HepG2 (cell line): ENCODE results near the gene SRCIN1. TPM values are rescaled to one million over a fixed set of nuclear protein-coding genes. Genes with fewer than 3 reads are reported as not detected.
A peak's percentile ranks its signal among the peaks of the same experiment; 100 is the strongest.

Experiments used
- CHCHD3 ChIP-seq: sonication (generic); formaldehyde crosslinking; IDR thresholded peaks from 2 replicates; pipeline ENCODE4 v1.8.0; 2022; ENCODE audit warnings: mild to moderate bottlenecking, missing genetic modification reagents, moderate library complexity
- CREB1 ChIP-seq, 2 experiments: fragments of 450-650 bp in 1 of 2; IDR thresholded peaks; 2 replicates each; pipeline ENCODE4 v1.6.1; 2016 to 2017; ENCODE audit warnings: control low read depth in 1 of 2, mild to moderate bottlenecking in 1 of 2, missing compliant biosample characterization in 1 of 2, missing genetic modification characterization in 1 of 2
- GABPB1 ChIP-seq: IDR thresholded peaks from 2 replicates; pipeline ENCODE4 v1.6.1; 2016; ENCODE audit warnings: mild to moderate bottlenecking, missing genetic modification reagents, moderate library complexity, missing compliant biosample characterization
- HHEX ChIP-seq: IDR thresholded peaks from 2 replicates; pipeline ENCODE4 v1.6.1; 2016; ENCODE audit warnings: control low read depth
- KDM6A ChIP-seq: IDR thresholded peaks from 2 replicates; pipeline ENCODE4 v1.6.1; 2016; ENCODE audit warnings: low read depth
- NFYC ChIP-seq: IDR thresholded peaks from 2 replicates; pipeline ENCODE4 v1.6.1; 2016; ENCODE audit warnings: missing genetic modification reagents, missing compliant biosample characterization
- NKX3-1 ChIP-seq: sonication (generic); formaldehyde crosslinking; IDR thresholded peaks from 2 replicates; pipeline ENCODE4 v1.5.0; 2020; ENCODE audit warnings: missing genetic modification reagents
- PHF5A ChIP-seq: IDR thresholded peaks from one replicate; pipeline ENCODE4 v1.6.1; 2018; ENCODE audit warnings: low read depth, missing genetic modification reagents; ENCODE audit not compliant: unreplicated experiment
- POLR2AphosphoS5 ChIP-seq: IDR thresholded peaks from 2 replicates; pipeline ENCODE4 v1.6.1; 2012; ENCODE audit warnings: low read depth, low read length
- PRDM4 ChIP-seq: sonication (generic); formaldehyde crosslinking; IDR thresholded peaks from 2 replicates; pipeline ENCODE4 v1.9.0; 2021; ENCODE audit warnings: missing genetic modification reagents, borderline replicate concordance
- RARA ChIP-seq: IDR thresholded peaks from 2 replicates; pipeline ENCODE4 v1.6.1; 2016; ENCODE audit warnings: missing genetic modification reagents, missing compliant biosample characterization
- RNF2 ChIP-seq: fragments of 450-650 bp; conservative IDR thresholded peaks from 2 replicates; pipeline ENCODE4 v1.6.1; 2016; ENCODE audit warnings: low read depth
- SAFB2 ChIP-seq: sonication (generic); formaldehyde crosslinking; IDR thresholded peaks from 2 replicates; pipeline ENCODE4 v1.5.1; 2020; ENCODE audit warnings: missing genetic modification reagents, low read depth, mild to moderate bottlenecking, borderline replicate concordance
- SAP130 ChIP-seq: IDR thresholded peaks from 2 replicates; pipeline ENCODE4 v1.6.1; 2016; ENCODE audit warnings: low read depth
- SMYD3 ChIP-seq: sonication (generic); formaldehyde crosslinking; IDR thresholded peaks from 2 replicates; pipeline ENCODE4 v1.8.1; 2023; ENCODE audit warnings: mild to moderate bottlenecking, missing genetic modification reagents
- TBX3 ChIP-seq: fragments of 450-650 bp; IDR thresholded peaks from 2 replicates; pipeline ENCODE4 v1.6.1; 2017; ENCODE audit warnings: antibody characterized with exemption, mild to moderate bottlenecking, inconsistent platforms, borderline replicate concordance
- ZFP91 ChIP-seq: sonication (generic); formaldehyde crosslinking; IDR thresholded peaks from 2 replicates; pipeline ENCODE4 v1.9.0; 2022; ENCODE audit warnings: missing genetic modification reagents, mild to moderate bottlenecking, borderline replicate concordance
- ZFX ChIP-seq: sonication (generic); formaldehyde crosslinking; IDR thresholded peaks from 2 replicates; pipeline ENCODE4 v1.4.0; 2020; ENCODE audit warnings: mild to moderate bottlenecking, low read depth, missing genetic modification reagents, moderate library complexity
- ZGPAT ChIP-seq: IDR thresholded peaks from 2 replicates; pipeline ENCODE4 v1.6.1; 2016; ENCODE audit warnings: mild to moderate bottlenecking
- ZMAT5 ChIP-seq: sonication (generic); formaldehyde crosslinking; IDR thresholded peaks from 2 replicates; pipeline ENCODE4 v1.5.0; 2020; ENCODE audit warnings: mild to moderate bottlenecking, low read depth, missing genetic modification reagents, borderline replicate concordance
- ZNF101 ChIP-seq: sonication (generic); formaldehyde crosslinking; IDR thresholded peaks from 2 replicates; pipeline ENCODE4 v1.4.0; 2020; ENCODE audit warnings: mild to moderate bottlenecking, low read depth, missing genetic modification reagents, borderline replicate concordance
- ZNF264 ChIP-seq: sonication (generic); formaldehyde crosslinking; IDR thresholded peaks from 2 replicates; pipeline ENCODE4 v1.4.0; 2020; ENCODE audit warnings: missing genetic modification reagents
- ZNF333 ChIP-seq: sonication (generic); formaldehyde crosslinking; IDR thresholded peaks from 2 replicates; pipeline ENCODE4 v1.4.0; 2020; ENCODE audit warnings: mild to moderate bottlenecking, missing genetic modification reagents, borderline replicate concordance
- ZNF562 ChIP-seq: sonication (generic); formaldehyde crosslinking; IDR thresholded peaks from 2 replicates; pipeline ENCODE4 v1.8.0; 2022; ENCODE audit warnings: missing genetic modification reagents, borderline replicate concordance
- ZNF672 ChIP-seq: sonication (generic); formaldehyde crosslinking; IDR thresholded peaks from 2 replicates; pipeline ENCODE4 v1.8.1; 2022; ENCODE audit warnings: missing genetic modification reagents
- polyA plus RNA-seq, 8 experiments: library from polyadenylated mRNA; depleted of rRNA in 3 of 8; stranded (reverse) in 7 of 8; unstranded in 1 of 8; fragments of >200 nt; fragmentation: Illumina TruSeq in 4 of 8; extraction: Trizol in 4 of 8; gene quantifications; 2 replicates each; pipeline versions ENCODE4 v1.2.1 to v1.2.3, GENCODE V29; 2011 to 2016; ENCODE audit warnings: low read depth in 4 of 8, missing spikeins in 1 of 8, mixed read lengths in 1 of 8; ENCODE audit not compliant: insufficient read depth in 1 of 8
- total RNA-seq, 5 experiments: library from RNA; depleted of rRNA; stranded (reverse); fragments of >200 nt; fragmentation: Illumina TruSeq; extraction: Trizol; gene quantifications; 2 replicates each; pipeline ENCODE4 v1.2.3, GENCODE V29; 2016; ENCODE audit warnings: low read depth in 1 of 5

Gene SRCIN1
- total and polyA plus RNA-seq, 2 of the 13 experiments (the other 11 are each of a cell fraction or from before 2014, with no cell fraction given), result 1.2 to 9.6 TPM

- TF ChIP-seq ZFP91 (CRISPR knock-in tag) (peak; percentile 84), NKX3-1 (CRISPR knock-in tag) (peak; percentile 96; the same call in 1 of the 2 replicates), ZNF101 (CRISPR knock-in tag) (no peak), ZFX (CRISPR knock-in tag) (peak; percentile 67), ZGPAT (peak; percentile 93), ZNF672 (CRISPR knock-in tag) (no peak), RNF2 (peak; percentile 49), CREB1 (IDR thresholded peaks at IDR 0.05) (peak; percentile 48; the same call in 1 of the 2 replicates), CREB1 (CRISPR knock-in tag; IDR thresholded peaks at IDR 0.05) (peak; percentile 81), SMYD3 (CRISPR knock-in tag) (peak; percentile 56; the same call in 1 of the 2 replicates), TBX3 (peak; percentile 97), ZMAT5 (CRISPR knock-in tag) (no peak), GABPB1 (CRISPR knock-in tag) (peak; percentile 68), POLR2AphosphoS5 (peak; percentile 91), CHCHD3 (CRISPR knock-in tag) (no peak), RARA (peak; percentile 98), PRDM4 (no peak), ZNF333 (no peak), ZNF264 (CRISPR knock-in tag) (peak; percentile 87), NFYC (CRISPR knock-in tag) (0 out of 2 replicates have a peak, but pooled peaks have one; percentile 13), ZNF562 (CRISPR knock-in tag) (no peak), KDM6A (CRISPR knock-in tag) (peak; percentile 100), SAP130 (peak; percentile 94), HHEX (CRISPR knock-in tag) (peak; percentile 77; the same call in 1 of the 2 replicates), SAFB2 (CRISPR knock-in tag) (peak; percentile 31; the same call in 1 of the 2 replicates), PHF5A (CRISPR knock-in tag) (peak; percentile 82)
Observed at GRCh38 chr17:38613981-38614779, 8.4 kb upstream of the SRCIN1 start (continued).
